ENCODE data around the gene ASB13.
"Not testable (repeated sequence)": the region's sequence is repeated elsewhere in the genome, so short reads cannot be mapped to it uniquely, and the experiment has no call there.

Gene ASB13

DNA sequence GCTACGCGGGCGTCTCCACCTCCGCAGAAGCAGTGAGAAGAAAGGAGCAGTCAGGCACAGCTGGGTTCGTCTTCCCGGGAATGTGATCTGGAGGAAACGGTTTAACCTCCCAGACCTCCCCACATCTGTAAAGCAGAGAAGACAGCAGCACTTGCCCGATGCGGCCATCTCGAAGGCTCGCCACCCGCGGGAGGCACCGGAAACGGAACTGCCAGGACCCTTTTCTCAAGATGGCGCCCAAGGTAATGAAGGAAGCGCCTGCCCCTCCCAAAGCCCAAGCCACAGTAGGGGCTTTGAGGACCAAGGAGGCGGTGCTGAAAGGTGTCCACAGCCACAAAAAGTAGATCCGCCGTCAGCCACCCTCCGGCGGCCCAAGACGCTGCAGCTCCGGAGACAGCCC lies 41.7 kb downstream of the ASB13 start:
- TF ChIP-seq, protein P1, sequence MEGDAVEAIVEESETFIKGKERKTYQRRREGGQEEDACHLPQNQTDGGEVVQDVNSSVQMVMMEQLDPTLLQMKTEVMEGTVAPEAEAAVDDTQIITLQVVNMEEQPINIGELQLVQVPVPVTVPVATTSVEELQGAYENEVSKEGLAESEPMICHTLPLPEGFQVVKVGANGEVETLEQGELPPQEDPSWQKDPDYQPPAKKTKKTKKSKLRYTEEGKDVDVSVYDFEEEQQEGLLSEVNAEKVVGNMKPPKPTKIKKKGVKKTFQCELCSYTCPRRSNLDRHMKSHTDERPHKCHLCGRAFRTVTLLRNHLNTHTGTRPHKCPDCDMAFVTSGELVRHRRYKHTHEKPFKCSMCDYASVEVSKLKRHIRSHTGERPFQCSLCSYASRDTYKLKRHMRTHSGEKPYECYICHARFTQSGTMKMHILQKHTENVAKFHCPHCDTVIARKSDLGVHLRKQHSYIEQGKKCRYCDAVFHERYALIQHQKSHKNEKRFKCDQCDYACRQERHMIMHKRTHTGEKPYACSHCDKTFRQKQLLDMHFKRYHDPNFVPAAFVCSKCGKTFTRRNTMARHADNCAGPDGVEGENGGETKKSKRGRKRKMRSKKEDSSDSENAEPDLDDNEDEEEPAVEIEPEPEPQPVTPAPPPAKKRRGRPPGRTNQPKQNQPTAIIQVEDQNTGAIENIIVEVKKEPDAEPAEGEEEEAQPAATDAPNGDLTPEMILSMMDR (IDR thresholded peaks at IDR 0.05; ENCODE audit: insufficient read depth, low read length, poor library complexity, severe bottlenecking) = no peak
- Histone ChIP-seq H3K36me3 (ENCODE audit: control insufficient read depth, insufficient read depth, low read length) (no peaks in the 10 kb centered on the region), H3K27me3 (replicated peaks; ENCODE audit: control insufficient read depth, insufficient read depth, low read length) (peaks cover 5% of the 10 kb centered on the region; the same call in 1 of the 2 replicates), H3K4me3 (replicated peaks; ENCODE audit: low read depth, low read length) (no peak overlapping the region)
- DNase-seq (ENCODE audit: extremely low read depth, insufficient read length) = no peak

DNA sequence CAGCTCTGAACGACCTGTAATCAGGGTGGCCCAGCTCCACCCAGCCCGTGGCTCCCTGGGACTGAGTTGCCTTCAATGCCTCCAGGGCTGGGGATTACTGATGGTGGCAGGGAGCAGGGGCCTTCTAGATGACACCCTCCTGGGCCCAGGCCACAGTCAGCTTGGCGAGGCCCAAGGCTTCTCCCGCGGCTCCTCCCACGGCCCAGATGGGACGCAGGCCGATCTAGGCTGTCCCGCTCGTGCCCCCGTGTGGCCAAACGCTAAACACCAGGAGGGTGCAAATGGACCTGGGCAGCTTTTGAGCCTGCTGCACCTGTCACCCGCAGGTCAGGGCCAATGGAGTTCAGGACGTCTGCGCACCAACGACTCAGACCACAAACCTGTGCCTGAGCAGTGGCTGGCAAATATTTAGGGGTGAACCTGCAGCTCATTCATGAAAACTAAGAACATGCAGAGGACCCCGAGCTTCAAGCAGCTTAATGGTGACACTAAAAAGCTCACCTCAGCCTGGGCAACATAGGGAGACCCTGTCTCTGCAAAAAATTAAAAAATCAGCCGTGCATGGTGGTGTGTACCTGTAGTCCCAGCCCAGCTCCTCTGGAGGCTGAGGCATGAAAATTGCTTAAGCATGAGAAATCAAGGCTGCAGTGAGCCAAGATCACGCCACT lies 43.2 kb downstream of the ASB13 start:
- DNase-seq (ENCODE audit: extremely low read depth, insufficient read length) = peak; percentile 74
- peaks cover 2% of the 10 kb centered on the region; the same call in 1 of the 2 replicates for H3K27me3 ChIP-seq (replicated peaks; ENCODE audit: control insufficient read depth, insufficient read depth, low read length)
- no peaks in the 10 kb centered on the region for H3K36me3 ChIP-seq (ENCODE audit: control insufficient read depth, insufficient read depth, low read length)
- no peak overlapping the region for H3K4me3 ChIP-seq (replicated peaks; ENCODE audit: low read depth, low read length)
- TF ChIP-seq, protein P1 (IDR thresholded peaks at IDR 0.05; ENCODE audit: insufficient read depth, low read length, poor library complexity, severe bottlenecking) = peak; percentile 93

DNA sequence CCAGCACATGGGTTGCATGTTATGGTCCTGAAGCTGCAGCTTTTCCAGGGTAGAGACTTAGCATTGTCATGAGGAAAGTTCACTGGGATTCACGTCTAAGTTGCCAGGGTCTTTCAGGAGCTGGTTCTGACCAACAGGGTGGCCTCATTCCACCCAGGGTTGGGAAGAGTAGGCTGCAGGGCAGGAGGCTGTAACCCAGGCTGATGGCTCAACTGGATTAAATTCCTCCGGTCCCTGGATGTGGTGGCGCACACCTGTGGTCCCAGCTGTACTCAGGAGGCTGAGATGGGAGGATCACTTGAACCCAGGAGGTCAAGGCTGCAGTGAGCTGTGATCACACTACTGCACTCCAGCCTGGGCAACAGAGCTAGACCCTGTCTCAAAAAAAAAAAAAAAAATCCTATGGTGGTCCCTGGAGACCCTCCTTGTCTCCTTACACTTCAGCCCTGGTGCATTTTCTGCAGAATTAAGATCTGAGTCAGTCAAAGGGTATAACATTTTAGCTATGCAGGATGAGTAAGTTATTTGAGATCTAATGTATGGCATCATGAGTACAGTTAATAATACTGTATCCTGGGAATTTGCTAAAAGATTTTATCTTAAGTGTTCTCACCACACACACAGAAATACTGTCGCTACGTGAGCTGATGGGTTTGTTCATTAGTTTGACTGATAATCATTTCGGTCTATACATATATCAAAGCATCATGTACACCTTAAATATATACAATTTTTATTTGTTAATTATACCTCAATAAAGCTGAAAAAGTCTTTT lies 44.0 kb downstream of the ASB13 start:
- Histone ChIP-seq H3K4me3 (replicated peaks; ENCODE audit: low read depth, low read length) (no peak overlapping the region), H3K27me3 (replicated peaks; ENCODE audit: control insufficient read depth, insufficient read depth, low read length) (peaks cover 2% of the 10 kb centered on the region; the same call in 1 of the 2 replicates), H3K36me3 (ENCODE audit: control insufficient read depth, insufficient read depth, low read length) (no peaks in the 10 kb centered on the region)
- TF ChIP-seq, protein P1 (IDR thresholded peaks at IDR 0.05; ENCODE audit: insufficient read depth, low read length, poor library complexity, severe bottlenecking) = no peak
- DNase-seq (ENCODE audit: extremely low read depth, insufficient read length) = no peak

DNA sequence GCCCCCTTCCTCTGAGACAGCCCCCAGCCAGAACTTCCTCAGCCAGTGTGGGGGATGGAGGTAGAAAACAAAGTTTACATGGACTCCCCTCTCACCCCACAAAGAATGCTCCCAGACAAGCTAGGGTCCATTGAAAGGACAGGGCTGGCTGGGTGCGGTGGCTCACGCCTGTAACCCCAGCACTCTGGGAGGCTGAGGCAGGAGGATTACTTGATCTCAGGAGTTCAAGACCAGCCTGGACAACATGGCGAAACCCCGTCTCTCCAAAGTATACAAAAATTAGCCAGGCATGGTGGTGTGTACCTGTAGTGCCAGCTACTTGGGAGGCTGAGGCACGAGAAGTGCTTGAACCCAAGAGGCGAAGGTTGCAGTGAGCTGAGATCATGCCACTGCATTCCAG lies 45.0 kb downstream of the ASB13 start:
- not testable (repeated sequence) for DNase-seq (ENCODE audit: extremely low read depth, insufficient read length); H3K36me3 ChIP-seq (ENCODE audit: control insufficient read depth, insufficient read depth, low read length); H3K4me3 ChIP-seq (replicated peaks; ENCODE audit: low read depth, low read length); H3K27me3 ChIP-seq (replicated peaks; ENCODE audit: control insufficient read depth, insufficient read depth, low read length)

DNA sequence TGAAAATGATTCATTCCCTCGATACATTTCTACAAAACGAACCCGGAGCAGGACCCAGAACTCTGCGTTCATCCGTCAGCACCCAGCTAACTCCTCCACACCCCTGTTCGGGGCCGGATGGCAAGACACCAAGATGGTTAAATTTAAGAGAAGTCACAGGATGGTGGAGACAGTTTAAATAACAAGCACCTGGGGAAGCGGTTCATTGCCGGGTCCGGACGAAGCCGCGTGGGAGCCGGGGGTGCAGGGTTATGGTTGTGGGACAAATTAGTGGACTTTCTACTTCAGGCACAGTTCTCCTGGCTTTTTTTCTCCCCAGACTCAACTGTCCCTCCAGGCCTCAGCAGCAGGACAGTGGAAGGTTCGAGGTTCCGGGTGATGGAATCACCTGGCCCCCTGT lies 45.4 kb downstream of the ASB13 start:
- no peak for DNase-seq (ENCODE audit: extremely low read depth, insufficient read length)
- H3K4me3 ChIP-seq (replicated peaks; ENCODE audit: low read depth, low read length) = no peak overlapping the region

More for the DNA sequence above, 45.4 kb downstream of the ASB13 start:
- no peaks in the 10 kb centered on the region for H3K36me3 ChIP-seq (ENCODE audit: control insufficient read depth, insufficient read depth, low read length)
- TF ChIP-seq, protein P1 (IDR thresholded peaks at IDR 0.05; ENCODE audit: insufficient read depth, low read length, poor library complexity, severe bottlenecking) = no peak
- H3K27me3 ChIP-seq (replicated peaks; ENCODE audit: control insufficient read depth, insufficient read depth, low read length) = peaks cover 2% of the 10 kb centered on the region; the same call in 1 of the 2 replicates

All from GM06990 (cell line).